SH-SY5Y (cell line): ENCODE data around the gene CACNA2D4.
A peak's percentile ranks its signal among the peaks of the same experiment; 100 is the strongest.

Experiments
- GATA2 ChIP-seq: IDR thresholded peaks from 2 replicates; pipeline ENCODE4 v1.6.1; 2011; ENCODE audit warnings: mild to moderate bottlenecking, low read depth, low read length
- GATA3 ChIP-seq: IDR thresholded peaks from 2 replicates; pipeline ENCODE4 v1.6.1; 2011; ENCODE audit warnings: low read depth, mild to moderate bottlenecking, low read length, moderate library complexity

CACNA2D4 gene

DNA sequence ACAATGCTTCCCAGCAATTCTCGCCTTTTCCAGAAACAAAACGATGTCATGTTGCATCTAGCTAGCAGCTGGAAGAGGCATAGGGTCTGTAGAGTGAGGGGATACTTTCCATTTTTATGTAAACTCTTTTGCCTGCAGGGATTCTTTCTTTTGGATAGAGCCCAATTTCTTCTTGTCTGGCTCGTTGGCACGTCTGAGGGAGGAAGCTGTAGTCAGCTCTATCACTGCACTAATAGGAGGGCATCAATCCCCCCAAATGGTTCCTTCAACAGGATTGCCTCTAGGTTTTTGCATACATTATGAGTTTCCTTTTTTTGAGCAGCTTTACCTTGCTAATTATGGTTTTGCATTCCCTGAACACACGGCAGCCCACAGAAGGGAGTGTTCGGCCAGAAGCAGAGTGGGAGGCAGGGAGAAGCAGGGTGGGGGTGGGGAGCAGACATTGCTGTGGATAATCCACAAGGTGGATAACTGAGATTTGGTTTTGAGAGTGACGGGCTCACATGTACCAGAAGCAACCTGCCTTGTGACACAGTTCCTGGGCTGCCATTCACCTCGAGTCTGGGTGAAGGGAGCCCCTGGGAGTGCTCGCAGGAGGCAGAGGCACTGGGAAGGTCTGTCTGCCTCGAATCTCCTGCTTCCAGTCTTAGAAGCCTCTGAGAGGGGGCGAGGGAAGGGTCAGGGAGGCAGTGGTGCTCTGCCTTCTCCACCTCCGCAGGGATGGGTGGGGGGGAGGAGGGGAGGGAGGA, 73.6 kb downstream of the CACNA2D4 start:
- TF ChIP-seq GATA3 (no peak), GATA2 (no peak)

DNA sequence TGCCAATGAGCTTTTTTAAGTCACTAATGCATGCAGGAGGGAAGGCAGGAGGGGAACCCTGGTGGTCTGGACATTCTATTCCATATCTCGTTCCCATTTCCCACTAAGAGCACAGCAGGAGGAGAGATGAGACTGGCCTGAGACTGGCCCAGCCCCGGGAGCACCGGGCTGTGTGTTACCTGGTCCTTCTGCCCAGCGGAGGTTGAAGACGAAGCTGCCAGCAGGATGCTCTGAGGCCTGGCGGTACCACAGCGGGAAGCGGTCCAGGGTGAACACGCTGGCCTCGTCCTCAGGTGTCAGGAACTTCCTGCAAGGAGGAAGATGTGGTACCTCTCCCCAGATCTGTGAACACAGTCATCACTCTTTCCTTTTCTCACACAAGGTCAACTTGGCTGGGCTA, 74.2 kb downstream of the CACNA2D4 start:
- TF ChIP-seq GATA2, result no peak
- TF ChIP-seq GATA3, result no peak

DNA sequence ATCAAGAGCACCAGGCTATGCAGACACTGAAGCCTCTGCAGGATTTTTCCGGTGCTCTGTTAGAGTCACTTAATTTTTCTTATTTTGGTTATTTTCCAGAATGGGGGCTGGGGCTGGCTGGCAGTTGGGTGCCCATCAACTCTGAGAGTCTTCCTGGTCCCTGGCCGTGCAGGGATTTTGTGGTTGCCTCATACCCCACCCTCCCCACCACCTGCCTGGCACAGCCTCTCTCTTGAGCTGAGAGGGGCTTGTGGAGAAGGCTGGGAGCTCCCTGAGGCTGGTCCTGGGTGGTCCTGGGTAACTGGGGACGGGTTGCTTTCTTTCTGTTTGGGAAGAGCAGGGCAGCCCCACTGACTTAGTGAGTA, 74.8 kb downstream of the CACNA2D4 start:
- no peak for TF ChIP-seq GATA2
- TF ChIP-seq GATA3, result no peak

DNA sequence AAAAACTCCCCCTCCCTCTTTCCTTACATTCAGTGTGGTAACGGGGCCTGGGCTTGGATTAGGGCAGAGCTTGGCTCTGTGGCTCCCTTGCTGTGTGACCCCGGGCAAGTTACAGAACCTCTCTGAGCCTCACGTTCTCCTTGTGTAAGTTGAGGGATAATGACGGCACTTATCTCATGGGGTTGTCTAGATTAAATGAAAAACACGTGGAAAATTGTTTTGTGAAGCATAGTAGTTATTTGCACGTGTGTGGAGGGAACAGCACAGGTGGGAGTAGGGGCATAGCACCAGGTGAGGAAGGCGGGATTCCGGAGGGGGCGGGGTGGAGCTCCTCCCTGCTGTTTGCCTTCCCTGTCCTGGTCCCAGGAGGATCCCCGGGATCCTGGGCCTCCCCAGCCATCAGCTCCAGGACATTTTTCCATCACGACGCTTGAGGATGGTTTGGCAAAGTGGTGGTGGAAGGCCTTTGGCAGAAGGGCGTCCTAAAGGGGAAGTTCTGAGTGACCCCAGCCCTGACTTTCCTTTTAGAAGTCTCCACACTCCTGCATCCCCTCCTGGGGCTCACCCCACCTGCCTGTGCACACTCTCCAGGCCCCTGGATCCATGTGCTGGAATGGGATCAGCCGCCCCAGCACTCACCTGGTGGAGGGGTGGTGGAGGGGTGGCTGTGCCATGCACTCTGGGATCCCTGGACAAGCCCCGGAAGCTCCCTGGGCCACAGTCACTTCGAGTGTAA, 75.4 kb downstream of the CACNA2D4 start:
- no peak for TF ChIP-seq GATA2
- TF ChIP-seq GATA3, result no peak

DNA sequence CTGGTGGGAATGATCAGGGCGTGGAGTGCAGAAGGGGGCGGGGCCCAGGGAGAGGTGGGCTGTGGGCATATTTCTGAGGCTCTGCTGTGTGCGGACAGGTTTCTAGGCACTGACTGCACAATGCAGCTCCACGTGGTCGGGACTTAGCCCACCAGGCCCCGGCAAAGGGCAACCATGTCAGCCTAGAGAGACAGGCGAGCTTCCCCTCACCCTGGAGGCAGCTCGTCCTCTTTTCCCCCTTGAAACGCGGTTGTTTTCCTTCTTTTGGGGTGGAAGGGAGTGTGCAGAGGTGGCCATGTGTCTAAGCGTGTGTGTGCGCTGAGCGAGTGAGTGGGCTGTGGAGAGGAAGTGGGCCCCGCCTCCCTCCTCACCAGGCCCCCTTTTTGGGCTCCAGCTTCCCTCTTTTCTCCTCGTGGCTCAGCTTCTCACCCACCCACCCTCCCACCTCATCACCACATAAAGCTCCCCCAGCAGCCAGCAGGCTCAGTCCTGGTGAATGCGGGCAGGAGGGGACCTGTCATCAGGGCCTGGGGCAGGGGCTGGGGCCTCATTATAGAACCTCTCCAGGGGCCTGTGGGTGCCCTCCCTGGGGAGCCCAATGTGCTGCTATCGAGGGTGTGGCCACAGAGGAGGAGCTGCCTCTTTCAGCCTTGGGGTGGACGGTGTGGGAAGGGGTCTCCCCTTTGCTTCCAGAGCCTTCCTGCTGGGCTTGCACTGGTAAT, 76.1 kb downstream of the CACNA2D4 start:
- TF ChIP-seq GATA3 (no peak), GATA2 (no peak)

DNA sequence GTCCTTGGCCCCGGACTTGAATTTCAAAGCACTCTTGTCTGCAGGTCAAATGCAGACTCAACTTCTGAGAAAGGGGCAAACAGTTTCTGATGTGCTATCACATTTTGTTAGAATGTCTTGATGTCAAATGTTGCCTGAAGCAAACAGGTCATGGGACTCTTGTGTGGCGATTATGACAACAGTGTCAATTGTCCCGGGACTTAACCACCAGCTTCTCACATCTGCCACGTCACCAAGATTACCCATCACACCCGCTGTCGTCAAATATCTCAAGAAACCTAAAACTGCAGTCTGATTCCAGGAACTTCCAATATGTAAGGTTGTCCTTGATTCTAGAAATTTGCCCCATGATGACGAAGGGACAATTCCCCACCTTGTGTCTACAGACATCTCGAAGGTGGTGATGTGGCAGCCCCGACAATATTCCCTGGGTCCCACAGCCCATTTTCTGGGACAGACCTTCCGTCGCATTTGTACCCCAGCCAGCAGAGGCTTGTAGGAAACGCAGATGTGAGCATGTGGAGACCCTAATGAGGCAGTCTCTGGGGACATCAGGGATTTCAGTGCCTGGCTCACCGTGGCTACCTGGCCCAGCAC, 76.8 kb downstream of the CACNA2D4 start:
- TF ChIP-seq GATA3, result no peak
- no peak for TF ChIP-seq GATA2

DNA sequence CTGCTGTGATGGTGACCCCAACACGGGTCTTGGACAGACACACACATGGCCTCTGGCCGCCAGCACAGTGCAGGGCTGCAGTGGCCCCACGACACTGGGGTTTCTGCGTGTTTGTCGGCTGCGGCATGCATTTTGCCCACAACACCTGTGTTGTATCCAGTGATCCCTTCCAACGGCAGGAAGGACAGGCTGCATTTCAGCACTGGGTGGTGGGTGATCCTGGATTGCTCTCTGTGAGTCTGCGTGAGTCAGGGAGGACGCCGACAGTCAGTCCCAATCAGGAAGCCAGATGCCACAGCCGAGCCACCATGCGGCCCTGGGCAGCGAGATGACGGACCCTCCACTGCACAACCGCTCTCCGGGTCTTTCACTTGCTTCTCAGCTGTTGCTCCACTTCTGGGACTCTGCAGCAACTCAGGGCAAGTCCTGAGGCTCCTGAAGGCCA, 77.4 kb downstream of the CACNA2D4 start:
- TF ChIP-seq GATA2 (no peak), GATA3 (no peak)

DNA sequence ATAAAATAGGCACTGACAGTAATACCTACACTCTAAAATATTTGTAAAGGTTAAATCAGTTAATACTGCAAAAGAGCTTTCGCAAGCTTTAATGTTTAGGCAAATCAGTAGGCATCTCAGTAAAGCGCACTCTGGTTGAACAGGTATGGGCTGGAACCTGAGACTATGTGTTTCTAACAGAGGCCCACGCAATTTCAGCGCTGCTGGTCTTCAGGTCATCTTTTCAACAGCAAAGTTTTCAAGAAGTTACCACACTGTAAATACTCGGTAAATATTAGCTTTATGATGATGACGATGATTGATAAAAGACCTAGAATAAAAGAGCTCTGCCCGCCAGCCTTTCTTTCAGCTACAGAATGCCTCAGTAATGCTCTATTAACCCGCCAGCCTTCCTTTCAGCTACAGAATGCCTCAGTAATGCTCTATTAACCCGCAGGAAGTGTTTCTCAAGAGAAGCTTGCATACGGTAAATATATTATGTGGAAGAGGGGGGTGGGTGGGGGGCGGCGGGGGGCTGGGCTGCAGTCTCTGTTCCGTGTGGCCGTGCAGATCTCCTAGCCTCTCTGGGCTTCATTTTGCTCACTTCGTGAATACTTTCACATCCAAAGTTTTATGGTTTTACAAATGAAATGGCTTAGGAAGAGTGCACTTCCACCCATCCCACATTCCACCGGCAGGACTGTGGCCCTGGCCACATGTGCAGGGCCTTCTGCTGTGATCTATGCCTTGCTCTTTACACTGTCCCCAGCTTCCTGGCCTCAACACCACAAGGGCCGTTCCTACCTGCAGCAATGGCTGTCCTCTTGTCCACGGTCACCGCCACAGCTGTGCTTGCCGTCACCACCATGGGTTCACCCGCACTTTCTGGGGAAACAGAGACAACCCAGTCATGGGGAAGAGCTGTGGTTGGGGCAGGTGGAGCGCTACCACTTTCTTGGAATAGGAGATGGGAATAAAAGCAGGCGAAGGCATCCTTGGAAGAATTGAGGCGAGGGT, 78.2 kb downstream of the CACNA2D4 start:
- TF ChIP-seq GATA3 (no peak), GATA2 (no peak)

DNA sequence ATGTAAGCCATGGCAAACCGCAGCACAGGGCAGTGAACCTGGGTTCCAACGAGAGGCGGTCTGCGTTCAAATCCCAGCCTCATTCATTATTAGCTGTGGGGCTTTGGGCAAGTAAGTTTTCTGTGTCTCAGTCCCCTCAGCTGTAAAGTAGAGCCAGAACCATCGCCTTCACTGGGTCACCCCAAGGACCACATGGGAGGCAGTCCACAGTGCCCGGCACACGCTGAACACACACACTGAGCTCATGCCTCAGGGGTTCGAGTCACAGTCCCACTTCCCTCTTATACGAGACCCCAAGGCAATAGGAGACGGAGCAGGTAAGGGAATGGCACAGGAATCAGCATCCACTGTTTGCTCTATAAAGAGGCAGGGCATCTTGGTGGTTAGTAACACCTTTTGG, 79.0 kb downstream of the CACNA2D4 start:
- no peak for TF ChIP-seq GATA3
- TF ChIP-seq GATA2, result no peak

DNA sequence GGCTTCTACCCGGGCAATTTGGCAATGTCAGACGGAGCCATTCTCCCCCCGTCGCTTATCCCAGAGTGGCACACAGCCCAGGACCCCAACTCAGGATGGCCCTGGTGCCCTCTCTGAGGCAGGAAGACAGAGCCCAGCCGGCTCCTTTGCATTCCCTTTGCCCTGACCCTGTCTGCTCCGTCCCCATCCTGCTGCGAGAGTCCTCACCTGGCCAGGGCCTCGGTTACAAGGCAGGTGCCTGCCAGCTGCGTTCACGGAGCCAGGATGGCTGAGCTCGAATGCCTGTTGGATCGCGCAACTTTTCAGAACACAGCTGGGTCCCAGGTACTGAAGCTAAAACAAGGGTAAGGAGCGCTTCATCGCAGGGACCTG, 79.5 kb downstream of the CACNA2D4 start:
- TF ChIP-seq GATA3, result no peak
- no peak for TF ChIP-seq GATA2

DNA sequence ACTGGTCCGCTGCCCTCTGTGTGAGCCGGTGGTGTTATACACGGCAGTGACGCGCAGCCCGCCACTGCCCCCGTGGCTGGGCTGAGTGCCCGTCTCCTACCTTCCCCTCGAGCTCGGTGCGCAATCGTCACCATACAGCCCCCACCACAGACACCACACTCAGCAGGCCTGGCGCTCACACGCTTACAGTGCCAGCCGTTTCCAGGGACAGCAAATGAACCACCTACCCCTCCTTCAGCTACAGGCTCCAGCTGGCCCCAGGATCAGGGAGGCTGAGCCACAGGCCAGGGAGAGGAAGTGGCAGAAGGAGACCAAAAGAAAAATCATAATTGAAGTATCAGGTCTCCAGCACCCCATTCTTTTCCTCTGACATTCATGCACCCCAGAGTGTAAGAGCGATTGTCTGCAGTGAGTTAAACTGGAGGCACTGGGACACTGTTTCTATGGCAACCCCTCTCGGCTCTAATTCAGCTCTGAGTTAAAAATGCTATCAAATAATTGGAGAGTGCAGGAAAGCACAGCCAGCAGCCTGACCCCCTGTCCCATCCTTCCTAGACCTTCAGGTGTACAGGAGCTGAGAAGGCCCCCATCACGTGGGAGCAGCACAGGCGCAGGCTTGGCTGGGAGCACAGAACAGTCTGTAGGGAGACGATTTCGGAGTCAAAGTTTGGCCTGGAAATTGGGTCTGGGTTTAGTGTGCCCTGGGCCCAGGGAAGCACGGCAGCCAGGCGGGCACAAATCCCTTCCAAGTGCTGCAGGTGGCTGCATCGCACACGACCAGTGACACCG, 80.1 kb downstream of the CACNA2D4 start:
- TF ChIP-seq GATA2, result no peak
- no peak for TF ChIP-seq GATA3

DNA sequence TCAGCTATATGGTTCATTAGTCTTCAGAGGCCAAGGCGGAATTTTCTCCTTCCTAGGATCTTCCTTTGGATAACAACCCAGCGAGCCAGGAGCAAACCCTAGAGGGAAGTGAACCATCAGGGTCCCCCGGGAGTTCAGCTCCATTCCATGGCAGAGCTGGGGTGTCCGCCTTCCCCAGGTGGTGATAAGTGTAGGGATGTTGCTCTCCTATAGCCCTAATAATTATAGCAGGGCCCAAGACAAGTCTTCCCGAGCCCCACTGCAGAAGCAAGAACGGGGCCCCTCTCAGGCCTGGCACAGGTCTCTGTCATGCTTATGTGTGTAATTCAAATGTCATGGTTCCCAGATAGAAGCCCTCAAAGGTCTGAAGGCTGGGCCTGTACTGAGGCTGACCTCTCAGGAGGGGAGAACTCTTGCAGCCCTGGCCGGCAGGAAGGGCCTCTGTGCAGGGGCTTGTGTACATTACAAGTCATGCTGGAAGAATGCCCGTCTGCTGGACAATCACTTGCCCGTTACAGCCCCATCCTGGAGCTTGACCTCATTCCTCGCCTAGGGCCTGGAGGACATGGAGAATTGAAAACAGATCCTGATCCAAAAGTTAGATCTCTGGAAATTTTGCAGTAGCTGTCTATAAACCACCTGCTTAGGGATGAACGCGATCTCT, 80.8 kb downstream of the CACNA2D4 start:
- no peak for TF ChIP-seq GATA3
- TF ChIP-seq GATA2, result peak; percentile 74

DNA sequence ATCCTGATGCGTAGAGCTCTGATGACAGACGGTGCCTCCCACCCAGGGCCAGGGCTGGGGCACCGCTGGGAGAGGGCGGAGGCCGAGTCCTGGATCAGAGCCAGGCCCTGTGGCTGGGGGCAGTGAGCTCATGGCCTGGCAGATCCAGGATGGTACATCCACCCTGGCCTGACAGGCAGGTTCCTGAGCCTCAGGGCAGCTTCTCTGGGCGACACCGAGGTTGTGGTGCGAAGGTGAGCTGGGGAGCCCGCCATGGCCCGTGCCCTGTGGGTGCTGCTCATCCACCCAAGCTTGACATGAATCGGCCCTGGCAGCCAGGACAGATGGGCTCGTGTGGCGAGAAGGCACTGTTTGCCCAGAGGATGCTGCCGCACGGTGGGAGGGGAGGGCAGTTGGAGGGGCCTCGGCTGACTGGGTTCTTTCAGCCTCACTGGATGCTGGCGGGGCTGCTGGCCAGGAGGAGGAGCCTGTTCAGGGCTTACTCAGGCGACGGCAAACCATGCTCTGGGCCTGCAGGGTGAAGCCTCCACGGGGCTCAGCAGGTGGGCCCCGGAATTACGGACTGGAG, 81.5 kb downstream of the CACNA2D4 start:
- no peak for TF ChIP-seq GATA2
- no peak for TF ChIP-seq GATA3
